SK-N-SH (cell line): Measurements from ENCODE around the gene ZFYVE9. TPM values are rescaled to one million over a fixed set of nuclear protein-coding genes. Genes with fewer than 3 reads are reported as not detected.

Source experiments
- CTCF ChIA-PET: fragments of 300-600, 350-600 bp; formaldehyde crosslinking; extraction: SDS; loops from one replicate; lab custom pipeline; 2021; lab: Yijun Ruan, JAX
- POLR2A ChIA-PET: fragments of 350-600 bp; sonication (Branson Sonifier 250); formaldehyde crosslinking; extraction: SDS; loops from one replicate; lab custom pipeline; 2020; ENCODE audit warnings: antibody characterized with exemption, inconsistent platforms; lab: Yijun Ruan, JAX
- DNase-seq: peaks from one replicate; pipeline ENCODE4 v3.0.0; 2012
- H2AFZ ChIP-seq: fragments of 200-600 bp; sonication (generic); 2 replicates; pipeline ENCODE4 v1.8.1; 2016; ENCODE audit warnings: antibody characterized with exemption, mild to moderate bottlenecking, low read depth
- H3F3A ChIP-seq: fragments of 200-600 bp; sonication (generic); replicated peaks from 2 replicates; pipeline ENCODE3; 2016; ENCODE audit warnings: antibody characterized with exemption, mild to moderate bottlenecking; ENCODE audit not compliant: insufficient read depth
- H3K27ac ChIP-seq, 2 experiments: fragments of 200-500 bp in 1 of 2; fragments of 200-600 bp in 1 of 2; sonication (Bioruptor generic) in 1 of 2; sonication (generic), shearing (Covaris generic) in 1 of 2; 2 replicates each; pipeline versions ENCODE4 v1.5.1 to v1.6.1; 2014 to 2016; ENCODE audit warnings: low read depth in 2 of 2, inconsistent platforms in 1 of 2, low read length in 1 of 2, mild to moderate bottlenecking in 1 of 2, mixed read lengths in 1 of 2
- H3K27me3 ChIP-seq: fragments of 200-600 bp; sonication (generic), shearing (Covaris generic); 2 replicates; pipeline ENCODE4 v1.6.1; 2016; ENCODE audit warnings: mixed run types; ENCODE audit not compliant: insufficient read depth
- H3K36me3 ChIP-seq, 2 experiments: fragments of 200-500 bp in 1 of 2; fragments of 200-600 bp in 1 of 2; sonication (Bioruptor generic) in 1 of 2; sonication (generic) in 1 of 2; replicated peaks in 1 of 2; 2 replicates each; pipeline versions ENCODE3 to v1.5.1; 2014 to 2016; ENCODE audit warnings: low read length in 1 of 2, mild to moderate bottlenecking in 1 of 2; ENCODE audit not compliant: insufficient read depth in 2 of 2, control insufficient read depth in 1 of 2
- H3K4me1 ChIP-seq, 2 experiments: fragments of 200-500 bp in 1 of 2; fragments of 200-600 bp in 1 of 2; sonication (Bioruptor generic) in 1 of 2; sonication (generic), shearing (Covaris generic) in 1 of 2; 2 replicates each; pipeline versions ENCODE4 v1.5.1 to v1.6.1; 2014 to 2016; ENCODE audit warnings: low read depth in 1 of 2, low read length in 1 of 2, mixed run types in 1 of 2; ENCODE audit not compliant: insufficient read depth in 2 of 2, control insufficient read depth in 1 of 2
- H3K4me2 ChIP-seq: fragments of 200-600 bp; sonication (generic), shearing (Covaris generic); 2 replicates; pipeline ENCODE4 v1.6.1; 2017; ENCODE audit warnings: mixed run types
- H3K4me3 ChIP-seq, 2 experiments: fragments of 200-500 bp in 1 of 2; fragments of 200-600 bp in 1 of 2; sonication (Bioruptor generic) in 1 of 2; sonication (generic), shearing (Covaris generic) in 1 of 2; 2 replicates each; pipeline versions ENCODE4 v1.5.1 to v1.8.1; 2014 to 2016; ENCODE audit warnings: low read depth in 2 of 2, inconsistent platforms in 1 of 2, low read length in 1 of 2, mild to moderate bottlenecking in 1 of 2, mixed read lengths in 1 of 2, moderate library complexity in 1 of 2
- H3K79me2 ChIP-seq: fragments of 200-600 bp; sonication (generic); 2 replicates; pipeline ENCODE4 v1.8.1; 2017; ENCODE audit warnings: mild to moderate bottlenecking; ENCODE audit not compliant: insufficient read depth
- H3K9ac ChIP-seq: fragments of 200-600 bp; sonication (generic); 2 replicates; pipeline ENCODE4 v1.6.1; 2017; ENCODE audit warnings: mixed run types
- H3K9me2 ChIP-seq: fragments of 200-600 bp; sonication (generic); 2 replicates; pipeline ENCODE4 v1.6.1; 2017; ENCODE audit warnings: mixed run types
- H3K9me3 ChIP-seq: fragments of 200-600 bp; sonication (generic); 2 replicates; pipeline ENCODE4 v1.6.1; 2017; ENCODE audit warnings: mixed run types, mild to moderate bottlenecking, moderate library complexity
- H4K20me1 ChIP-seq: fragments of 200-600 bp; sonication (generic); 2 replicates; pipeline ENCODE4 v1.6.1; 2017; ENCODE audit warnings: mild to moderate bottlenecking, mixed run types; ENCODE audit not compliant: insufficient read depth
- ELF1 ChIP-seq: IDR thresholded peaks from 2 replicates; pipeline ENCODE4 v1.4.0; 2012
- FOSL2 ChIP-seq: IDR thresholded peaks from 2 replicates; pipeline ENCODE4 v1.4.0; 2012; ENCODE audit warnings: low read depth, mild to moderate bottlenecking, moderate library complexity, borderline replicate concordance
- FOXM1 ChIP-seq: IDR thresholded peaks from 2 replicates; pipeline ENCODE4 v1.4.0; 2012; ENCODE audit warnings: low read depth, mild to moderate bottlenecking
- GABPA ChIP-seq: IDR thresholded peaks from 2 replicates; pipeline ENCODE4 v1.4.0; 2012; ENCODE audit warnings: low read depth, mild to moderate bottlenecking
- GATA2 ChIP-seq: sonication (generic); formaldehyde crosslinking; IDR thresholded peaks from 2 replicates; pipeline ENCODE4 v1.5.0; 2020; ENCODE audit warnings: mild to moderate bottlenecking, missing genetic modification reagents
- JUND ChIP-seq: IDR thresholded peaks from 2 replicates; pipeline ENCODE4 v1.4.0; 2012
- MEF2A ChIP-seq: IDR thresholded peaks from 2 replicates; pipeline ENCODE4 v1.4.0; 2012; ENCODE audit warnings: low read depth, borderline replicate concordance
- MXI1 ChIP-seq: IDR thresholded peaks from 2 replicates; pipeline ENCODE4 v1.6.1; 2012; ENCODE audit warnings: mild to moderate bottlenecking, low read depth, low read length, improper control_type of control experiment
- NFIC ChIP-seq: IDR thresholded peaks from 2 replicates; pipeline ENCODE4 v1.4.0; 2012; ENCODE audit warnings: borderline replicate concordance
- POLR2AphosphoS5 ChIP-seq: IDR thresholded peaks from 2 replicates; pipeline ENCODE4 v1.6.1; 2012; ENCODE audit warnings: low read depth, low read length
- RAD21 ChIP-seq: IDR thresholded peaks from 2 replicates; pipeline ENCODE4 v1.6.1; 2012; ENCODE audit warnings: mild to moderate bottlenecking, low read length
- RXRA ChIP-seq: IDR thresholded peaks from 2 replicates; pipeline ENCODE4 v1.4.0; 2012; ENCODE audit warnings: low read depth, mild to moderate bottlenecking, borderline replicate concordance
- TCF12 ChIP-seq: IDR thresholded peaks from 2 replicates; pipeline ENCODE4 v1.4.0; 2012
- YY1 ChIP-seq: IDR thresholded peaks from 2 replicates; pipeline ENCODE4 v1.4.0; 2012; ENCODE audit warnings: low read depth, mild to moderate bottlenecking
- WGBS: methylation state at CpG from one replicate; pipeline ENCODE4 v1.1.6; 2017; ENCODE audit warnings: low lambda C conversion rate; 5-methylcytosine and 5-hydroxymethylcytosine counted together
- polyA plus RNA-seq, 3 experiments: library from polyadenylated mRNA; depleted of rRNA; stranded (reverse); fragments of >200 nt; gene quantifications; 2 replicates each; pipeline ENCODE4 v1.2.3, GENCODE V29; 2012
- TF ChIP-seq, protein P1 (sequence below): IDR thresholded peaks from 2 replicates; pipeline ENCODE4 v1.4.0; 2012; ENCODE audit warnings: low read depth
- TF ChIP-seq, protein P2 (sequence below): fragments of 150-350 bp; IDR thresholded peaks from 2 replicates; pipeline ENCODE4 v1.6.1; 2017; ENCODE audit warnings: antibody characterized with exemption, low read length, low read depth, borderline replicate concordance
- TF ChIP-seq, protein P3 (sequence below): IDR thresholded peaks from 2 replicates; pipeline ENCODE4 v1.4.0; 2012; ENCODE audit warnings: low read depth, borderline replicate concordance
- TF ChIP-seq, protein P4 (sequence below): IDR thresholded peaks from 2 replicates; pipeline ENCODE4 v1.4.0; 2012; ENCODE audit warnings: low read depth, borderline replicate concordance
- TF ChIP-seq, protein P5 (sequence below): fragments of 150-350 bp; IDR thresholded peaks from 2 replicates; pipeline ENCODE4 v1.6.1; 2016; ENCODE audit warnings: mild to moderate bottlenecking, low read depth, low read length
- TF ChIP-seq, protein P6 (sequence below): fragments of 200-600 bp; sonication (generic); IDR thresholded peaks from 2 replicates; pipeline ENCODE4 v1.6.1; 2017; ENCODE audit warnings: antibody characterized with exemption, mild to moderate bottlenecking, moderate library complexity

ZFYVE9 gene
- polyA plus RNA-seq, 1 of the 3 experiments (the other 2 are of a cell fraction): 4.1 TPM

DNA sequence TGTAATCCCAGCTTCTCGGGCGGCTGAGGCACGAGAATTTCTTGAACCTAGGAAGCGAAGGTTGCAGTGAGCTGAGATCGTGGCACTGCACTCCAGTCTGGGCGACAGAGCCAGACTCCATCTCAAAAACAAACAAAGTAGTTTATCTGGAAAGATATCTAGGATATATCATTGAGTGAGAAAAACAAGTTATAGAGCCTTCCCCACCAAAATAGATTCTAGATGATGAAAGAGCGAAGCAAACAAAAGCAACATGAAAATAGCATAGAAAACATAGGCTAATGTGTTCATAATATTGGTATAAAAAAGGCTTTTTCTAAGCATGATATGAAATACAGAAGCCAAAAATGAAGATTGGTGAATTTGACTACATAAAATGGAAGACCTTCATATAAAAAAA, 52.1 kb downstream of the ZFYVE9 start:
- H4K20me1 ChIP-seq: no peaks in the 10 kb centered on the region
- no peak overlapping the region for H3K27ac ChIP-seq
- H3K4me3 ChIP-seq: no peak overlapping the region
- no peaks in the 10 kb centered on the region for H3K9me3 ChIP-seq
- CTCF ChIA-PET: interaction anchor here (2.0 kb wide), 1 partner anchor 9 kb away, joined by 6 read pairs; no protein-coding TSS in a partner anchor
- H3F3A ChIP-seq: peaks cover 3% of the 10 kb centered on the region
- H3K4me2 ChIP-seq: no peak overlapping the region
- WGBS: 85% methylated on average over 7 of the region's 7 CpGs
- peaks cover 0 to 11% of the 10 kb centered on the region in 2 experiments; a peak in 1 of 4 replicates for H3K4me1 ChIP-seq
- POLR2A ChIA-PET: no interaction called here
- peaks cover 3% of the 10 kb centered on the region; the same call in 1 of the 2 replicates for H3K79me2 ChIP-seq
- no peak overlapping the region for H3K9ac ChIP-seq
- no peaks in the 10 kb centered on the region for H3K9me2 ChIP-seq
- TF ChIP-seq NFIC (no peak), GABPA (no peak), FOXM1 (no peak), FOSL2 (no peak)
- TF ChIP-seq, protein P1, sequence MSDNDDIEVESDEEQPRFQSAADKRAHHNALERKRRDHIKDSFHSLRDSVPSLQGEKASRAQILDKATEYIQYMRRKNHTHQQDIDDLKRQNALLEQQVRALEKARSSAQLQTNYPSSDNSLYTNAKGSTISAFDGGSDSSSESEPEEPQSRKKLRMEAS: no peak
- TF ChIP-seq, protein P2, sequence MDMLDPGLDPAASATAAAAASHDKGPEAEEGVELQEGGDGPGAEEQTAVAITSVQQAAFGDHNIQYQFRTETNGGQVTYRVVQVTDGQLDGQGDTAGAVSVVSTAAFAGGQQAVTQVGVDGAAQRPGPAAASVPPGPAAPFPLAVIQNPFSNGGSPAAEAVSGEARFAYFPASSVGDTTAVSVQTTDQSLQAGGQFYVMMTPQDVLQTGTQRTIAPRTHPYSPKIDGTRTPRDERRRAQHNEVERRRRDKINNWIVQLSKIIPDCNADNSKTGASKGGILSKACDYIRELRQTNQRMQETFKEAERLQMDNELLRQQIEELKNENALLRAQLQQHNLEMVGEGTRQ: no peak
- H3K27me3 ChIP-seq: no peaks in the 10 kb centered on the region
- H3K36me3 ChIP-seq: peaks cover 0 to 3% of the 10 kb centered on the region in 2 experiments
- no peak overlapping the region for H2AFZ ChIP-seq
- DNase-seq: no peak

DNA sequence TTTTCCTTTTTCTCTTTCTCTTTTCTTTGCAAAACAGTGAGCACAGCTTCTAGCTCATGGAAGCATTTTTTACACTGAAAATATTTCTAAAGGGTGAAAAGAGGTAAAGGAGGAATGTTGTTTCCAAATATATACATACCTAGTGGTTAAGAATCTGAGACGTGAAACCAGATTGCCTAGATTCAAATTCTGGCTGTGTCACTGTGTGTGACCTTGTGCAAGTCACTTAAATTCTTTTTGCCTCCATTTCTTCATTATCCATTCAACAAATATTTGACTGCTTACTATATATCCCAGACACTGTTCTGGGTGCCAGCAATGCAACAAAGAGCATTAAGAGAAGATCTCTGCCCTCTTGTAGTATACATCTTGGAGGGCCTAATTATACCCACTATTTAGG, 53.3 kb downstream of the ZFYVE9 start:
- Histone ChIP-seq H2AFZ (no peak overlapping the region), H3F3A (peaks cover 3% of the 10 kb centered on the region), H3K79me2 (peaks cover 1% of the 10 kb centered on the region; the same call in 1 of the 2 replicates), H3K9me3 (no peaks in the 10 kb centered on the region), H3K4me1 (peaks cover 0 to 11% of the 10 kb centered on the region in 2 experiments; a peak in 1 of 4 replicates), H3K27ac (no peak overlapping the region), H3K27me3 (no peaks in the 10 kb centered on the region), H3K9ac (no peak overlapping the region), H3K4me3 (no peak overlapping the region), H3K9me2 (no peaks in the 10 kb centered on the region), H4K20me1 (no peaks in the 10 kb centered on the region), H3K4me2 (no peak overlapping the region), H3K36me3 (peaks cover 0 to 4% of the 10 kb centered on the region in 2 experiments)
- ChIA-PET POLR2A (no interaction called here), CTCF (interaction anchor here (2.0 kb wide), 1 partner anchor 11 kb away, joined by 6 read pairs; no protein-coding TSS in a partner anchor)
- TF ChIP-seq MXI1: no peak
- no peak for TF ChIP-seq RAD21
- TF ChIP-seq GATA2 (CRISPR knock-in tag): no peak
- TF ChIP-seq, protein P3, sequence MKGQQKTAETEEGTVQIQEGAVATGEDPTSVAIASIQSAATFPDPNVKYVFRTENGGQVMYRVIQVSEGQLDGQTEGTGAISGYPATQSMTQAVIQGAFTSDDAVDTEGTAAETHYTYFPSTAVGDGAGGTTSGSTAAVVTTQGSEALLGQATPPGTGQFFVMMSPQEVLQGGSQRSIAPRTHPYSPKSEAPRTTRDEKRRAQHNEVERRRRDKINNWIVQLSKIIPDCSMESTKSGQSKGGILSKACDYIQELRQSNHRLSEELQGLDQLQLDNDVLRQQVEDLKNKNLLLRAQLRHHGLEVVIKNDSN: no peak
- TF ChIP-seq, protein P4, sequence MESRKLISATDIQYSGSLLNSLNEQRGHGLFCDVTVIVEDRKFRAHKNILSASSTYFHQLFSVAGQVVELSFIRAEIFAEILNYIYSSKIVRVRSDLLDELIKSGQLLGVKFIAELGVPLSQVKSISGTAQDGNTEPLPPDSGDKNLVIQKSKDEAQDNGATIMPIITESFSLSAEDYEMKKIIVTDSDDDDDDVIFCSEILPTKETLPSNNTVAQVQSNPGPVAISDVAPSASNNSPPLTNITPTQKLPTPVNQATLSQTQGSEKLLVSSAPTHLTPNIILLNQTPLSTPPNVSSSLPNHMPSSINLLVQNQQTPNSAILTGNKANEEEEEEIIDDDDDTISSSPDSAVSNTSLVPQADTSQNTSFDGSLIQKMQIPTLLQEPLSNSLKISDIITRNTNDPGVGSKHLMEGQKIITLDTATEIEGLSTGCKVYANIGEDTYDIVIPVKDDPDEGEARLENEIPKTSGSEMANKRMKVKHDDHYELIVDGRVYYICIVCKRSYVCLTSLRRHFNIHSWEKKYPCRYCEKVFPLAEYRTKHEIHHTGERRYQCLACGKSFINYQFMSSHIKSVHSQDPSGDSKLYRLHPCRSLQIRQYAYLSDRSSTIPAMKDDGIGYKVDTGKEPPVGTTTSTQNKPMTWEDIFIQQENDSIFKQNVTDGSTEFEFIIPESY: no peak
- no peak for TF ChIP-seq MEF2A
- TF ChIP-seq, protein P5, sequence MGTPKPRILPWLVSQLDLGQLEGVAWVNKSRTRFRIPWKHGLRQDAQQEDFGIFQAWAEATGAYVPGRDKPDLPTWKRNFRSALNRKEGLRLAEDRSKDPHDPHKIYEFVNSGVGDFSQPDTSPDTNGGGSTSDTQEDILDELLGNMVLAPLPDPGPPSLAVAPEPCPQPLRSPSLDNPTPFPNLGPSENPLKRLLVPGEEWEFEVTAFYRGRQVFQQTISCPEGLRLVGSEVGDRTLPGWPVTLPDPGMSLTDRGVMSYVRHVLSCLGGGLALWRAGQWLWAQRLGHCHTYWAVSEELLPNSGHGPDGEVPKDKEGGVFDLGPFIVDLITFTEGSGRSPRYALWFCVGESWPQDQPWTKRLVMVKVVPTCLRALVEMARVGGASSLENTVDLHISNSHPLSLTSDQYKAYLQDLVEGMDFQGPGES: no peak
- no peak for TF ChIP-seq RXRA
- no peak for TF ChIP-seq YY1
- TF ChIP-seq, protein P2: no peak
- no peak for TF ChIP-seq TCF12
- no peak for TF ChIP-seq JUND
- TF ChIP-seq POLR2AphosphoS5: no peak
- TF ChIP-seq, protein P6, sequence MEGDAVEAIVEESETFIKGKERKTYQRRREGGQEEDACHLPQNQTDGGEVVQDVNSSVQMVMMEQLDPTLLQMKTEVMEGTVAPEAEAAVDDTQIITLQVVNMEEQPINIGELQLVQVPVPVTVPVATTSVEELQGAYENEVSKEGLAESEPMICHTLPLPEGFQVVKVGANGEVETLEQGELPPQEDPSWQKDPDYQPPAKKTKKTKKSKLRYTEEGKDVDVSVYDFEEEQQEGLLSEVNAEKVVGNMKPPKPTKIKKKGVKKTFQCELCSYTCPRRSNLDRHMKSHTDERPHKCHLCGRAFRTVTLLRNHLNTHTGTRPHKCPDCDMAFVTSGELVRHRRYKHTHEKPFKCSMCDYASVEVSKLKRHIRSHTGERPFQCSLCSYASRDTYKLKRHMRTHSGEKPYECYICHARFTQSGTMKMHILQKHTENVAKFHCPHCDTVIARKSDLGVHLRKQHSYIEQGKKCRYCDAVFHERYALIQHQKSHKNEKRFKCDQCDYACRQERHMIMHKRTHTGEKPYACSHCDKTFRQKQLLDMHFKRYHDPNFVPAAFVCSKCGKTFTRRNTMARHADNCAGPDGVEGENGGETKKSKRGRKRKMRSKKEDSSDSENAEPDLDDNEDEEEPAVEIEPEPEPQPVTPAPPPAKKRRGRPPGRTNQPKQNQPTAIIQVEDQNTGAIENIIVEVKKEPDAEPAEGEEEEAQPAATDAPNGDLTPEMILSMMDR: no peak
- no peak for TF ChIP-seq ELF1
- 91% methylated on average over 1 of the region's 1 CpG for WGBS
- DNase-seq: no peak
